Neural cell (in vitro differentiated cells): Measurements from ENCODE around the gene ASTL. TPM values are rescaled to one million over a fixed set of nuclear protein-coding genes. Genes with fewer than 3 reads are reported as not detected.

Source experiments
- H2AFZ ChIP-seq: fragments of 200-600, 300-800 bp; sonication (generic), shearing (Covaris generic); 2 replicates; pipeline ENCODE4 v1.6.0; 2014; ENCODE audit warnings: low read depth, mild to moderate bottlenecking, antibody characterized with exemption, low read length, moderate library complexity
- H3F3A ChIP-seq: fragments of 200-600 bp; shearing (Covaris generic); 2 replicates; pipeline ENCODE4 v1.6.1; 2016; ENCODE audit warnings: mild to moderate bottlenecking, moderate library complexity, mixed read lengths, antibody characterized with exemption, low read length; ENCODE audit not compliant: insufficient read depth, poor library complexity, severe bottlenecking
- H3K27ac ChIP-seq: fragments of 200-600, 300-800 bp; sonication (generic), shearing (Covaris generic); 2 replicates; pipeline ENCODE4 v1.5.1; 2014; ENCODE audit warnings: mild to moderate bottlenecking, low read length, moderate library complexity
- H3K27me3 ChIP-seq: fragments of 300-800, 200-600 bp; sonication (generic), shearing (Covaris generic); 2 replicates; pipeline ENCODE4 v1.6.0; 2014; ENCODE audit warnings: mild to moderate bottlenecking, low read depth, low read length, moderate library complexity; ENCODE audit not compliant: insufficient read depth
- H3K36me3 ChIP-seq: fragments of 300-800, 200-600 bp; sonication (generic), shearing (Covaris generic); 2 replicates; pipeline ENCODE4 v1.5.1; 2014; ENCODE audit warnings: mild to moderate bottlenecking, antibody characterized with exemption, low read length, moderate library complexity; ENCODE audit not compliant: insufficient read depth
- H3K4me2 ChIP-seq: fragments of 300-800, 200-600 bp; sonication (generic), shearing (Covaris generic); 2 replicates; pipeline ENCODE4 v1.6.0; 2014; ENCODE audit warnings: mild to moderate bottlenecking, low read length
- H3K4me3 ChIP-seq: fragments of 300-800, 200-600 bp; sonication (generic), shearing (Covaris generic); 2 replicates; pipeline ENCODE4 v1.5.1; 2014; ENCODE audit warnings: mild to moderate bottlenecking, low read length, moderate library complexity
- H3K79me2 ChIP-seq: fragments of 200-600 bp; shearing (Covaris generic); replicated peaks from 2 replicates; pipeline ENCODE4 v1.6.0; 2014; ENCODE audit warnings: mild to moderate bottlenecking, low read length, moderate library complexity; ENCODE audit not compliant: insufficient read depth
- H3K9ac ChIP-seq: fragments of 300-800, 200-600 bp; sonication (generic), shearing (Covaris generic); 2 replicates; pipeline ENCODE4 v1.6.1; 2016; ENCODE audit warnings: mild to moderate bottlenecking, low read length, mixed read lengths
- H3K9me2 ChIP-seq: fragments of 200-600 bp; shearing (Covaris generic); 2 replicates; pipeline ENCODE4 v1.6.1; 2016; ENCODE audit warnings: mild to moderate bottlenecking, low read length, mixed read lengths; ENCODE audit not compliant: insufficient read depth
- H3K9me3 ChIP-seq: fragments of 200-600, 300-800 bp; sonication (generic), shearing (Covaris generic); 2 replicates; pipeline ENCODE4 v1.6.1; 2016; ENCODE audit warnings: mild to moderate bottlenecking, mixed run types, low read length, moderate library complexity, mixed read lengths
- H4K20me1 ChIP-seq: fragments of 200-600 bp; shearing (Covaris generic); 2 replicates; pipeline ENCODE4 v1.6.1; 2016; ENCODE audit warnings: mild to moderate bottlenecking, mixed run types; ENCODE audit not compliant: insufficient read depth
- CTCF ChIP-seq: fragments of 450-650 bp; IDR thresholded peaks from 2 replicates; pipeline ENCODE4 v1.5.1; 2014; ENCODE audit warnings: antibody characterized with exemption, mild to moderate bottlenecking, moderate library complexity; ENCODE audit not compliant: poor library complexity, severe bottlenecking
- EP300 ChIP-seq: fragments of 450-650 bp; conservative IDR thresholded peaks from 2 replicates; pipeline ENCODE4 v1.6.1; 2014; ENCODE audit warnings: antibody characterized with exemption, mild to moderate bottlenecking, moderate library complexity; ENCODE audit not compliant: poor library complexity, severe bottlenecking
- EZH2 ChIP-seq: fragments of 200-600, 300-800 bp; shearing (Covaris generic), sonication (generic); IDR thresholded peaks from 2 replicates; pipeline ENCODE4 v1.6.1; 2014; ENCODE audit warnings: antibody characterized with exemption, low read length, borderline replicate concordance, mild to moderate bottlenecking; ENCODE audit not compliant: insufficient read depth, poor library complexity, severe bottlenecking
- MXI1 ChIP-seq: fragments of 450-650 bp; conservative IDR thresholded peaks from 2 replicates; pipeline ENCODE4 v1.6.1; 2014; ENCODE audit warnings: antibody characterized with exemption, mild to moderate bottlenecking; ENCODE audit not compliant: poor library complexity, severe bottlenecking
- POLR2AphosphoS5 ChIP-seq: IDR thresholded peaks from 2 replicates; pipeline ENCODE4 v1.6.1; 2012
- RAD21 ChIP-seq: fragments of 450-650 bp; conservative IDR thresholded peaks from 2 replicates; pipeline ENCODE4 v1.6.1; 2014; ENCODE audit warnings: antibody characterized with exemption, mild to moderate bottlenecking, moderate library complexity
- SMC3 ChIP-seq: fragments of 450-650 bp; conservative IDR thresholded peaks from 2 replicates; pipeline ENCODE4 v1.6.1; 2014; ENCODE audit warnings: antibody characterized with exemption, mild to moderate bottlenecking, moderate library complexity; ENCODE audit not compliant: poor library complexity
- TAF1 ChIP-seq: IDR thresholded peaks from 2 replicates; pipeline ENCODE4 v1.6.1; 2012; ENCODE audit warnings: low read depth
- polyA plus RNA-seq: library from polyadenylated mRNA; depleted of rRNA; stranded (reverse); fragments of >200 nt; gene quantifications from 2 replicates; pipeline ENCODE4 v1.2.3, GENCODE V29; 2014
- TF ChIP-seq, protein P1 (sequence below): IDR thresholded peaks from 2 replicates; pipeline ENCODE4 v1.6.1; 2012; ENCODE audit warnings: borderline replicate concordance

Gene ASTL
- polyA plus RNA-seq, 1 donor from 2014 or later, result not detected

- Histone ChIP-seq H3K9me2 (no peaks in the 10 kb centered on the region), H3K9me3 (no peaks in the 10 kb centered on the region), H3K79me2 (no peaks in the 10 kb centered on the region), H3K27ac (no peak overlapping the region), H3K27me3 (no peaks in the 10 kb centered on the region), H3K36me3 (no peaks in the 10 kb centered on the region), H3K9ac (no peak overlapping the region), H2AFZ (no peak overlapping the region), H3K4me2 (no peak overlapping the region), H3F3A (no peaks in the 10 kb centered on the region), H3K4me3 (no peak overlapping the region), H4K20me1 (no peaks in the 10 kb centered on the region)
- TF ChIP-seq TAF1, result no peak
- TF ChIP-seq POLR2AphosphoS5, result no peak
- TF ChIP-seq, protein P1, sequence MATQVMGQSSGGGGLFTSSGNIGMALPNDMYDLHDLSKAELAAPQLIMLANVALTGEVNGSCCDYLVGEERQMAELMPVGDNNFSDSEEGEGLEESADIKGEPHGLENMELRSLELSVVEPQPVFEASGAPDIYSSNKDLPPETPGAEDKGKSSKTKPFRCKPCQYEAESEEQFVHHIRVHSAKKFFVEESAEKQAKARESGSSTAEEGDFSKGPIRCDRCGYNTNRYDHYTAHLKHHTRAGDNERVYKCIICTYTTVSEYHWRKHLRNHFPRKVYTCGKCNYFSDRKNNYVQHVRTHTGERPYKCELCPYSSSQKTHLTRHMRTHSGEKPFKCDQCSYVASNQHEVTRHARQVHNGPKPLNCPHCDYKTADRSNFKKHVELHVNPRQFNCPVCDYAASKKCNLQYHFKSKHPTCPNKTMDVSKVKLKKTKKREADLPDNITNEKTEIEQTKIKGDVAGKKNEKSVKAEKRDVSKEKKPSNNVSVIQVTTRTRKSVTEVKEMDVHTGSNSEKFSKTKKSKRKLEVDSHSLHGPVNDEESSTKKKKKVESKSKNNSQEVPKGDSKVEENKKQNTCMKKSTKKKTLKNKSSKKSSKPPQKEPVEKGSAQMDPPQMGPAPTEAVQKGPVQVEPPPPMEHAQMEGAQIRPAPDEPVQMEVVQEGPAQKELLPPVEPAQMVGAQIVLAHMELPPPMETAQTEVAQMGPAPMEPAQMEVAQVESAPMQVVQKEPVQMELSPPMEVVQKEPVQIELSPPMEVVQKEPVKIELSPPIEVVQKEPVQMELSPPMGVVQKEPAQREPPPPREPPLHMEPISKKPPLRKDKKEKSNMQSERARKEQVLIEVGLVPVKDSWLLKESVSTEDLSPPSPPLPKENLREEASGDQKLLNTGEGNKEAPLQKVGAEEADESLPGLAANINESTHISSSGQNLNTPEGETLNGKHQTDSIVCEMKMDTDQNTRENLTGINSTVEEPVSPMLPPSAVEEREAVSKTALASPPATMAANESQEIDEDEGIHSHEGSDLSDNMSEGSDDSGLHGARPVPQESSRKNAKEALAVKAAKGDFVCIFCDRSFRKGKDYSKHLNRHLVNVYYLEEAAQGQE, result no peak
- TF ChIP-seq EP300, result no peak
- TF ChIP-seq RAD21, result no peak
- TF ChIP-seq SMC3, result no peak
- TF ChIP-seq EZH2, result no peak
- TF ChIP-seq CTCF, result no peak
- no peak for TF ChIP-seq MXI1
Observed at GRCh38 chr2:96103761-96104486, 34.4 kb downstream of the ASTL start.

DNA sequence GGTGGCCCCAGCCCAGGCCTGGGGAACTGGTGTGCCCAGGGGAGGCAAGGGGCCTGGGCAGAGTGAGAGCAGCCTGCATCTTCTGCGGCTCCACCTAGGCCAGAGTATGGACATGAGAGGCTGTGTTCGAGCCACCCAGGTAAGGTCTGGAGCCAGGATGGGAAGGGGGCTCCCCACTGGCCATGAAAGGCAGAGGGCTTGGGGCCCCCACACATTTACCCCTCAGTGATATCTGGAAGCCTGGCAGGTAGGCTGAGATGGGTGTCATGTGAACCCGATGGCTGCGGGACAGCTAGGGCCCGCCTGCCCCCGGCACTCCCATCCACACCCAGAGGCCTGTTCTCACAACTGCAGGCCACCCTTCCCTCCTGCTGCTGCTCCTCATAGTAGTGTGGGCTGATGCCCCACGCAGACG is 35.1 kb downstream of the ASTL start:
- H3K4me3 ChIP-seq, result no peak overlapping the region
- H3K9me2 ChIP-seq, result no peaks in the 10 kb centered on the region
- no peaks in the 10 kb centered on the region for H3K36me3 ChIP-seq
- H3K27me3 ChIP-seq, result no peaks in the 10 kb centered on the region
- TF ChIP-seq CTCF (no peak), POLR2AphosphoS5 (no peak), EZH2 (no peak), EP300 (no peak), RAD21 (no peak), TAF1 (no peak), SMC3 (no peak), MXI1 (no peak)
- TF ChIP-seq, protein P1, result no peak
- H3K27ac ChIP-seq, result no peak overlapping the region
- no peaks in the 10 kb centered on the region for H4K20me1 ChIP-seq
- no peak overlapping the region for H2AFZ ChIP-seq
- no peaks in the 10 kb centered on the region for H3F3A ChIP-seq
- no peak overlapping the region for H3K4me2 ChIP-seq
- no peaks in the 10 kb centered on the region for H3K79me2 ChIP-seq
- no peaks in the 10 kb centered on the region for H3K9me3 ChIP-seq
- H3K9ac ChIP-seq, result no peak overlapping the region
